GF-D8 (cell line): ENCODE measurements around the gene KRT6B.
"Not testable (repeated sequence)": the region's sequence is repeated elsewhere in the genome, so short reads cannot be mapped to it uniquely, and the experiment has no call there.

Experiments used
- DNase-seq: peaks from one replicate; lab custom pipeline; 2025; lab: John Stamatoyannopoulos, UW

Gene KRT6B

GRCh38 chr12:52452101-52452500 is at the start of gene KRT6B:
Gene KRT6B, minus strand, starts transcription at chr12:52452146. Its CDS starts 68 bp downstream, at chr12:52452078.
- no peak for DNase-seq

DNA sequence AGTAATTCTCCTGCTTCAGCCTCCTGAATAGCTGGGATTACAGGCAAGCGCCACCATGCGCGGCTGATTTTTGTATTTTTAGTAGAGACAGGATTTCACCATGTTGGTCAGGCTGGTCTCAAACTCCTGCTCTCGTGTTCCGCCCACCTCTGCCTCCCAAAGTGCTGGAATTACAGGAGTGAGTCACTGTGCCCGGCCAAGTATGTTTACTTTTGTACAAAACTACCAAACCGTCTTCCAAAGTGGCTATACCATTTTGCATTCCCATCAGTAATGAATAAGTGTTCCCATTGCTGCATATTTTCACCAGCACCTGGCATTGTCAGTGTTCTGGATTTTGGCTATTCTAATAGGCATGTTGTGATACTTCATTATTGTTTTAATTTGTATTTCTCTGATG is 49.5 kb upstream of the KRT6B start:
- no peak for DNase-seq

DNA sequence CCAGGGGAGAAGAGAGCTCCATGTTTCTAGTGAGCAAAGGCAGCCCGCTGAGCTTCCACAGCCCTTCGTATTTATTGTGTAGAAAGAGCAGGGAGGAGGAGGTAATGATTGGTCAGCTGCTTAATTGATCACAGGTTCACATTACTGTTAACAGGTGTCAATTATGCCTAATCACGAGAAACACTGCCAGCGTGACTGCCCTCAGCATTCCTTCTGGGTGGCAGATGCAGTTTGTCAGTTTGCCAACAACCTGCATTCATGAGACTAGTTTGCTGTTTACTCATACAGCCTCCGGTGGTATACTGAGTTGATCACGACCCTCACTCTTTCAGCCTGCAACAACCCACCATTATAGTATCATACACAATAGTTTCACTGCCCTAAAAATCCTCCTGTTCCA is 48.6 kb upstream of the KRT6B start:
- DNase-seq, result not testable (repeated sequence)

DNA sequence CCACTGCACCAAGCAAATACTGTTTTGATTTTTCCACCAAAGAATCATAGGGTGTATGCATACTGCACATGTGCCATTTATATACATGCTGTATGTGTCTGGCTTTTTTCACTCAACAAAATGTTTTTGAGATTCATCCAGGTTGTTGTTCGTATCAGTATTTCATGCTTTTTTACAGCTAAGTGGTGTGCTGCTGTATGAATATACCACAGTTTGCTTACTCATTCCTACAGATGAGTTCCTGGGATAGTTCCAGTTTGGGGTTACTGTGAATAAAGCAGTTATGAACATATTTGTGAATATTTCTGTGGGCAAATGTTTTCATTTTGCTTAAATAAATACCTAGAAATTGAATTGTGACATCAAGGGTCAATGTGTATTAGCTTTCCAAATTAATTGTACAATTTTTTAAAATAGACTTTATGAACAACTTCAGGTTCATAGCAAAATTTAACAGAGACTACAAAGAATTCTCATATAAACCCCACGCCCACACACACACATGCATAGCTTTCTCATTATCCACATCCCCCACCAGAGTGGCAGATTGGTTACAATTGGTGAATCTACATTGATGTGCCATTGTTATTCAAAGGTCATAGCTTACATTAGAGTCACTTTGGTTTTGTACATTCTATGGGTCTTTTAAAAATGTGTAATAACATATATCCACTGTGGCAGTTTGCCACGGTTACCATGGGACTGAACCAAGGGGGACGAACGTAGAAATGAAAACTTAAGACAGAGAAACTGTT is 48.0 kb upstream of the KRT6B start:
- no peak for DNase-seq

DNA sequence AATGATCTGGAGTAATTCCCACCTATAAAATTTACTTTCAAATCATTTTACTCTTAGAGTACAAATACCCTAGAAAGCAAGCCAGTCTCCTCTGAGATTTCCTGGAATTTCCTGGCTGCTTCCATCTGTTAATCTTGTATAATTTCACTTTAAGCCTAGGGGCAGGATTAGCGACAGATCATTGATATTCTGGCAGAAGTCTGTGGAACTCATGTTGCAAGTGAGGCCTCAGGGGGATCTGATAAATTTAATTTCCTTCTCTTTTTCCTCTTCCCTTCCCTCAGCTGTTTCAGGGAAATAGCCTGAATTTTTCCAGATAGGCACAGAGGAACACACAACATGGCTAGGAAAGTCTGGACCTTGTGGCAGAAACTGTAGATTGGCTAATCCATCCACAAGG is 47.0 kb upstream of the KRT6B start:
- DNase-seq, result no peak

DNA sequence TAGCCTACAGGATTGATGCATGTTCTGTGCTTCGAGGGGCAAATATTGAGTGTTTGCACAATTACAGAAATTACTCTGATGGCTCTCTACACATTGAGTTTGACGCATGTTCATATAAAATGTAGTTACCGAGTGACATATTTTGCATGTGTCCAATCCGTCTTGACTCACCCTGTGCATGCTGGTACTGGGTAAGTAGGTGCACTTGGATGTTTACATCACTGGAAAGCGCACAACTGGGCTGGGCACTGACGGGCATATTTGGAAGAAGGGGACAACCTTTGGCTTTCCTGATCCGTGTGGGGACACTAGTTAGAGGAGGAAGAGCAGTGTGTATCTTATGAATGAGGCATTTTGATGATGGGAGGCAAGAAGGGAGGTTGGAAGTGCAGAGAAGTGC is 46.0 kb upstream of the KRT6B start:
- DNase-seq, result no peak

DNA sequence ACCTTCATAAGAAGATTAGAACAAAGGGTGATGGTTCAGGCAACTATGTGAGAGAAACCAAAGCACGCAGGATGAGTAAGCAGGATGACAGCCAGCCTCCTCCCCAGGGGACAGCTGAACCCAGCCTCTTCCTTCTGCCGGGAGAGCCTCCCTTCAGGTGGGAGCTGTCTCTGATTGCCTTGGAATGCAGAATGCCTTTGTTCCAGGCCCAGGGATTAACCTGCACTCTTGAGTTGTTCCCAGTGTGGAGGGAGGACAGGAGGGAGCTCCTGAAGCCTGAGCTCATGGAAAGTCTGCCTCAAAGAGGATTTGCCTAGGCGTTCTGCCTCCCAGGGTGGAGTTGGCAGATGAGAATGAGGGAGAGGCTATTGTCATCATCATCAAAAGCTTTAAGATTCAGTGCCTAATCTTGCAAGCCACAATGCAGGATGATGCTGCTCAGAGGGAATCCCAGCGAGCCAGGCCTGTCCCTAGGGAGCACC is 44.7 kb upstream of the KRT6B start:
- DNase-seq, result no peak

GRCh38 chr12:52496054-52496453 is 44.1 kb upstream of the KRT6B start:
- no peak for DNase-seq

- no peak for DNase-seq
Measured at GRCh38 chr12:52495389-52495788, 43.4 kb upstream of the KRT6B start.

DNA sequence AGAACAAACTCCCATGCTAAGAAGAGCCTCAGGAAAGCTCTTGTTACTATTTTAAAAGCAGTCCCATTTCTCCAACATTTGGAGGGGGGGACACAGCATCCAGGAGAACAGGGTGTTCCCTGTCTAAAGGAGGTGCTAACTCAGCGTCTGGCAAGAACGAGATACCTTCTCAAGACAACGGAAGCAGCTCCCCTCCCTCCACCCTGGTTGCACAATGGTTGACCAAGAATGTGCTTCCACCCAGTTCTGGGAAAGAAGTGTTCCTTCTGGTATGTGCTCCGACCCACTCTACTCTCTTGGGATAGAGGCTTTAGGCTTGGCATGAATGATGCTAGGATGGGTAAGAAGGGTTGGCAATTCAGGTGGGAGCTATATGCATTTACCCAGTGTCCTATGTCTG is 42.6 kb upstream of the KRT6B start:
- DNase-seq, result no peak

GRCh38 chr12:52494100-52494499 is 42.2 kb upstream of the KRT6B start:
- DNase-seq, result no peak

GRCh38 chr12:52493172-52493571 is 41.2 kb upstream of the KRT6B start, which contains the start of gene KRT6A:
Gene KRT6A, minus strand, starts transcription at chr12:52493257. Its CDS starts 69 bp downstream, at chr12:52493188.
- no peak for DNase-seq

DNA sequence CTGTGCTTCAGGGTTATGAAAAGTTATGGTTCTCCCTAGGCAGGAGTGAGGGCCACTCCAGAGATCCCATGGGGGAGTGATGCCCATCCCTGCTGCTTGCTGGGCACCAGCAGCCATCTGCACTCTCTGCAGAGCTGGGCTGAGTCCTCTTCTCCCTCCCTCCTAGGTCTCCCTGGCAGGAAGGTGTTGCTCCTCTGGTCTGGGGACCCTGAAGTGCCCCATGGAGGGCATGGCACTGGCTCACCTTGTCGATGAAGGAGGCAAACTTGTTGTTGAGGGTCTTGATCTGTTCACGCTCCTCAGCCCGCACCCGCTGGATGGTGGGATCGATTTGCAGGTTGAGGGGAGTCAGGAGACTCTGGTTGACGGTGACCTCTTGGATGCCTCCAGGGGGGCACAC is 40.5 kb upstream of the KRT6B start:
- DNase-seq, result not testable (repeated sequence)

DNA sequence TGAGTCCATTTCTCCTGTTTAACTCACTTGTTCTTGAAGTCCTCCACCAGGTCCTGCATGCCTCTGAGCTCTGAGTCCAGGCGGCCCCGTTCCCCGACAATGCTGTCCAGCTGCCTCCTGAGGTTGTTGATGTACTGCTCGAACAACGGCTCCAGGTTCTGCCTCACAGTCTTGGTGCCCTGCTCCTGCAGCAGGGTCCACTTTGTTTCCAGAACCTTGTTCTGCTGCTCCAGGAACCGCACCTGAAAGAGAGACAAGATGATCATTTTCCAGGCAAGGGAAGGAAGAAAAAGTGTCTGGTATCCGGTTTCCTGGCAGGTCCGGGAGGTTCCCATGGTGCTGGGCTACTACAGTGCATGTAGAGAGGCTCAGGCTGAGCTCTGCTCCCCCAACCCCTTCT is 39.5 kb upstream of the KRT6B start:
- DNase-seq, result not testable (repeated sequence)

DNA sequence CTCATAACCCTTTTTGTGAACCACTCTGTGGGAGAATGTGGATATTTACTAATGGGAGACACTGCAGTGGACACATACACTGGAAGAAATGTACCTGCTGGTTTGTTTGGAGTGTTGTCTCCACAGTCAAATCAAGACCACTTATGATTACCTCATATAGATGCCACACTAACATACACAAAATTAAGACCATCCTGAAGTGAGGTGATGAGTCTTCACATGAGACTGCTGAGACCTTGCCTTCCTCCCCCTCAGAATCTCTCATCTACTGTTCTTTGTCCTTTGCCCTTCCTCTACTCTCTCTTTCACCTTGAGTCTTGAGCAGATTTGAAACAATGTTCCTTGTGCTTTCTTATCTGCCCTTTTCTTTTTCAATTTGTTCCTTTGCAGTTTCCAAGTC is 36.8 kb upstream of the KRT6B start:
- DNase-seq, result no peak

DNA sequence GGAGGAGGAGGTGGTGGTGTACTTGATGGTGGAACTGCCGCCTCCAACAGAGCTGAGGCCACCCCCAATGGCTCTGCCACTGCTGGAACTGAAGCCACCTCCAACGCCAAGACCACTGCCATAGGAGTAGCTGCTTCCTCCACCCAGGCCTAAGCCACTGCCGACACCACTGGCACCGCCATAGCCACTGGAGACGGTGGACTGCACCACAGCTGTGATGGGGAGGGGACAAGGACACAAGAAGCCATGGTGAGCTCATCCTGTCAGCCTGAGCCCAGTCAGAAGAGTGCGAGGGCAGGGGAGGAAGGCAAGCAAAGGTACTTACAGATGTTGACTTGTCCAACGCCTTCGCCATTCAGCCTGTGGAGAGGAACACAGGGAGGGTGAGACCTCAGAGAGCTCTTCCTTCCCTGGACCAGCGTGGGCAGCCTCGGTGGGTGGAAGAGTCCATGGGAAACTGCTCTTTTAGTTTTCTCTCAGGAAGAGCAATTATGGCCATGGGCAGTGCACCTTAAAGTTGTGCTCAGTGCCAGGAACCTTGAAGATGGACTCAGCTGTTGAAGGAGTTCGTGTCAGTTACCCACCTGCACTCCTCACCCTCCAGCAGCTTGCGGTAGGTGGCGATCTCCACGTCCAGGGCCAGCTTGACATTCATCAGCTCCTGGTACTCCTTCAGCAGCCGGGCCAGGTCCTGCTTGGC is 35.9 kb upstream of the KRT6B start:
- DNase-seq, result not testable (repeated sequence)

DNA sequence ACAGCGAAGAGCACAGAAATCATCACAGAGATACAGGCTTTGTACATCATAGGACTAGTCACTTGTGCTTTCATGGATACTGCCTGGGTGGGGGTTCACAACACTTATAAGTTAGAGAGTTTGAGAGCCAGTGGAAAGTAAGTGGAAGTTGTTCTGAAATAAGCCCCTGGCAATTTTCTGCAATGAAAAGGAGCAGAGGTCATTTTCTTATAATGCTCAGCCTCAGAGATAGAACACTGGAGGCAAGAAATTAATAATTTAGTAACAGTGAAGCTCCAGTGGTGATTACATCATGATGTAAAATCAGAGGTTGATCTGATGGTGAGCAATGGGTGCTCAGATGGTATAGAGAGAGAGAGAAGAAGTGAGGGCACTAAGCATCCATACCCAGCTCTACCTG is 35.3 kb upstream of the KRT6B start:
- no peak for DNase-seq

DNA sequence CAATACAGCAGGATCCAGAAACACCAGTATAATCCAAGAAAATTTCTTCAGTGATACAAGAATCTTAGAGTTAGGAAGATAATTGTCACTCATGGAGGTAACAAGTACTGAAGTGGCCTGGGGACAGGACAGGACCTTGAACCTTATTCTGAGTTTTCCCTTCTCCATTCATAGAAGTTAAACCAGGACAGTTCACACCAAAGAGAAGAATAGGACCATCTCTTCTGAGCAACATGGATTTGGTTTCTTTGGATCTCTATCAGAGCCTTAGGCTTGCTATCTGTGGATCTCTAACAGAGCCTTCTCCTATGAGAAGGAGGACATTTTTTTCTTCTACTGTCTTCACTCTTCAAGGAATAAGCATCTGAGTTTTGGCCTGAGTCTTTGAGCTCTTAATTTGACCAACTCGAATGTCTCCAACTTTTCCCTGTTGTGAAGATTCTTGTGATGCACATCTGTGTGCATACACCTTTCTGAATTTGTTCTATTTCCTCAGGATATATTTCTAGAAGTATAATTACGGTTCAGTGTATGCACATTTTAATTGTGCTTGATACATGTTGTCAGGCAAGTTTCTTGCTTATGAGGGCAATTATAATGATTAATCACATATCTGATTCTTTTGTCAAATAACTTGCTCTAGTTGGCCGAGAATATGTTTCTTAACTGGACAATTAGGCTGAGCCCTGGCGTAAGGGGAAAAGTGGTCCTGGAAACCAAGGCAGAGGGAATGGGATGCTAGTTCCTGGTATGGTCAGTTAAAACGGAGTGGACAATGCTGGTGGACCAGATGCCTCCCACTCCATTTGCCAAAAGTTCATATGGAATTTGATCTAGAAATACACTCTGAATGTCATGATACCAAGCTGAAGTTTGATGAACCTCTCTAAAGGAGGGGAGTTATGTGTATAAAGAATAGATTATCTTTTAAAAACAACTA is 34.5 kb upstream of the KRT6B start:
- DNase-seq, result no peak

DNA sequence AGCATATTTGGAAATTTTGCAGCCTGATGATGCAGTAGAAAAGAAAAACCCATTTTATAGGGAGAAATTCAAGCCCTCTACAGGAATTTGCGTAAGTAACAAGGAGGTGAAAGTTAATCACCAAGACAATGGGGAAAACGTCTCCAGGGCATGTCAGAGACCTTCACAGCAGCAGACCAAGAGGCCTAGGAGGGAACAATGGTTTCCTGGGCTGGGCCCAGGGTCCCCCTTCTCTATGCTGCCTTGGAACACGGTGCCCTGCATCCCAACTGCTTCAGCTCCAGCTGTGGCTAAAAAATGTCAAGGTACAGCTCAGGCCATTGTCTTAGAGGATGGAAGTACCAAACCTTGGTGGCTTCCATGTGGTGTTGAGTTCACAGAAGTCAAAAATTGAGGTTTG is 28.1 kb upstream of the KRT6B start:
- DNase-seq, result no peak

GRCh38 chr12:52477651-52478050 is 25.7 kb upstream of the KRT6B start:
- no peak for DNase-seq

- DNase-seq, result no peak
Measured at GRCh38 chr12:52474212-52474611, 22.3 kb upstream of the KRT6B start.

DNA sequence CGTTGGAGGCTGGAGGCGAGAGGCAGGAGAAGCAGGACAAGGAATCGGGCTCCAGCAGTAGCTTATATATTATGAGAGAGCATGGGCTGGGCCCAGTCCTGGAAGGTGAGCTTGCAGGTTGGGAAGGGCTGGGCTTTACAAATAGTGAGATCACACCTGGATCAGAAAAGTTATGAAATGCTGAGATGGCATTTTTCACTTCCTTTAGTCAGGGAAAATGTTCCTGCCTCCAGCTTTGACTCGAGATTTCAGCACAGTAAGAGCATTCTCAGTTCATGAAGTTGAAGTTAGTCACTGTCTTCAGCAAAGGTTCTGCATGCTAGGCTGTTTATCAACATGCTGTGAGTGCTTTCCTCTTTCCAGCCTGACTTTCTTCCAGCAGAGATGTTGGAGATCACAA is 21.8 kb upstream of the KRT6B start, which contains the start of gene KRT6C:
Gene KRT6C (minus strand): TSS at position 38 of the 400 bp plus-strand sequence. CDS start 68 bp downstream, outside the sequence.
- no peak for DNase-seq
